Lung (tissue), 12 donors: ENCODE results near the gene FLNC. TPM values are rescaled to one million over a fixed set of nuclear protein-coding genes. Genes with fewer than 3 reads are reported as not detected.

Source experiments
- ATAC-seq: fragments of 200-7000 bp; cut with Tn5 transposase; one replicate; pipeline ENCODE4 v1.9.1; 2020; ENCODE audit warnings: moderate number of reproducible peaks; ENCODE audit not compliant: insufficient read depth, low FRiP score
- DNase-seq, 3 donors: peaks; one replicate each; pipeline ENCODE4 v3.0.0-alpha.2; 2013 to 2017
- H3K27ac ChIP-seq, 2 donors: one replicate each; pipeline ENCODE4 v1.5.1; 2013; ENCODE audit warnings: mild to moderate bottlenecking in 2 of 2, moderate library complexity in 2 of 2, control low read depth in 1 of 2, inconsistent platforms in 1 of 2, low read depth in 1 of 2, low read length in 1 of 2
- H3K27me3 ChIP-seq, 3 donors: one replicate each; pipeline ENCODE4 v1.5.1; 2013; ENCODE audit warnings: low read length in 2 of 3; ENCODE audit not compliant: control insufficient read depth in 3 of 3, insufficient read depth in 3 of 3
- H3K36me3 ChIP-seq, 4 donors: one replicate each; pipeline ENCODE4 v1.5.1; 2013; ENCODE audit warnings: low read length in 4 of 4, mild to moderate bottlenecking in 1 of 4, moderate library complexity in 1 of 4; ENCODE audit not compliant: control insufficient read depth in 4 of 4, insufficient read depth in 4 of 4
- H3K4me1 ChIP-seq, 5 donors: one replicate each; pipeline ENCODE4 v1.5.1; 2013; ENCODE audit warnings: low read length in 5 of 5, mild to moderate bottlenecking in 2 of 5, moderate library complexity in 1 of 5; ENCODE audit not compliant: control insufficient read depth in 5 of 5, insufficient read depth in 5 of 5
- H3K4me3 ChIP-seq: one replicate; pipeline ENCODE4 v1.5.1; 2013; ENCODE audit warnings: mild to moderate bottlenecking, control low read depth, moderate library complexity
- H3K9ac ChIP-seq, 2 donors: one replicate each; pipeline ENCODE4 v1.5.1; 2013; ENCODE audit warnings: low read length in 2 of 2, control low read depth in 1 of 2; ENCODE audit not compliant: insufficient read depth in 1 of 2
- H3K9me3 ChIP-seq, 4 donors: one replicate each; pipeline ENCODE4 v1.5.1; 2013; ENCODE audit warnings: low read length in 3 of 4, mild to moderate bottlenecking in 1 of 4, moderate library complexity in 1 of 4; ENCODE audit not compliant: control insufficient read depth in 4 of 4, insufficient read depth in 3 of 4
- WGBS, 2 donors: extraction: QIAGEN DNeasy Blood & Tissue Kit; methylation state at CpG; one replicate each; pipeline ENCODE4 v1.1.7; 2013; 5-methylcytosine and 5-hydroxymethylcytosine counted together
- polyA plus RNA-seq, 2 donors: library from polyadenylated mRNA; stranded (reverse); fragments of 200-250 nt; gene quantifications; one replicate each; pipeline ENCODE4 v1.2.1, GENCODE V29; 2013
- total RNA-seq, 2 donors: library from RNA; depleted of rRNA in 1 of 2; stranded (reverse); fragments of >200 nt in 1 of 2; gene quantifications; one replicate each; pipeline ENCODE4 v1.2.1, GENCODE V29; 2014 to 2021
- TF ChIP-seq, protein P1 (sequence below): IDR thresholded peaks from 2 replicates; pipeline ENCODE4 v1.5.1; 2012; ENCODE audit warnings: mild to moderate bottlenecking; ENCODE audit errors: control extremely low read depth, extremely low read depth
- donor health status: control.
- donor health status: control.
- donor health status: Bipolar disorder and iron deficiency.
- donor health status: healthy.
- donor health status: DM: yes; HTN: yes; CAD: no.

FLNC gene
- total and polyA plus RNA-seq, 4 donors, result 2.0 to 24.2 (median 7.7) TPM

DNA sequence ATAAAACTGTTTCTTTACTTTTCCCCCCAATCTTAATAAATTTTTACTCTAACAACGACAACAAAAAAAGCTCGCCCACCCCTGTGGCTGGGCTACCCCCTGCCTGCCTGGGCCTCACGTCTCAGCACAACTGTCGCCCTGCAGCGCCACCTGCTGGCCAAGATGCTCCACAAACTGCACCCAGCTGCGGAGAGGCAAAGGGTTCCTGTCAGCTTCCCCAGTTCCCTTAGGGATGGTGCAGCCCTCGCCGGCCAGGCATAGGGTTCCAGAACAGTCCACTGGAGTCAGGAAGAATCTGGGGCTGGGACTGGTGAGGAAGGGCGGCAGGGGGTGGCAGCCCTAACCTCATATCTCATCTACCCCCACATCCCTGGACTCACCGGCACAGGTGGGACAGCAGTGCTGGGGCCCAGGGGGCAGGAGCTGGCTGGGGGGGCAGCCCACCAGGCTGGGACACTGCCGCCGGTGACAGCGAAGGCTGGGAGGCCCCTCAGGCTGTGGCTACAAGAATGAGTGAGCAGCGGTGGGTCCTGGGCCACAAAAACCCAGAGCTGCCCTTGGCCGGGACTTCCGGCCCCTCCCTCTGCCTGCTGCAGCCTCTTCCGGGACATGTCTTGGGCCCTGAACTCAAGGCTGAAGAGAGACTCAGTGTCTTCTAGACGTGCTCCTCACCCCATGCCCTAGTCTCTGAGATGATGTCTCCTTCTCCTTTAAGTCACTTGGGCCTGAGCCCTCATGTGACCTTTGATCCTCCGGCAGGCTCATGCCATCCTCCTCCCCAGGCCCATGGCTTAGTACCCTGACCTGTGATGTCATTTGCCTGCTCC is 53.6 kb downstream of the FLNC start:
- DNase-seq (peak; percentile 77 to 85 (median 79)), ATAC-seq (no peak)
- WGBS, 2 donors, result 41 to 47% methylated on average over 19 of the region's 19 CpGs
- H3K9me3 ChIP-seq, result no peaks in the 10 kb centered on the region
- H3K27me3 ChIP-seq, result peaks cover 0 to 6% (median 0%) of the 10 kb centered on the region in 3 donors
- TF ChIP-seq, protein P1, sequence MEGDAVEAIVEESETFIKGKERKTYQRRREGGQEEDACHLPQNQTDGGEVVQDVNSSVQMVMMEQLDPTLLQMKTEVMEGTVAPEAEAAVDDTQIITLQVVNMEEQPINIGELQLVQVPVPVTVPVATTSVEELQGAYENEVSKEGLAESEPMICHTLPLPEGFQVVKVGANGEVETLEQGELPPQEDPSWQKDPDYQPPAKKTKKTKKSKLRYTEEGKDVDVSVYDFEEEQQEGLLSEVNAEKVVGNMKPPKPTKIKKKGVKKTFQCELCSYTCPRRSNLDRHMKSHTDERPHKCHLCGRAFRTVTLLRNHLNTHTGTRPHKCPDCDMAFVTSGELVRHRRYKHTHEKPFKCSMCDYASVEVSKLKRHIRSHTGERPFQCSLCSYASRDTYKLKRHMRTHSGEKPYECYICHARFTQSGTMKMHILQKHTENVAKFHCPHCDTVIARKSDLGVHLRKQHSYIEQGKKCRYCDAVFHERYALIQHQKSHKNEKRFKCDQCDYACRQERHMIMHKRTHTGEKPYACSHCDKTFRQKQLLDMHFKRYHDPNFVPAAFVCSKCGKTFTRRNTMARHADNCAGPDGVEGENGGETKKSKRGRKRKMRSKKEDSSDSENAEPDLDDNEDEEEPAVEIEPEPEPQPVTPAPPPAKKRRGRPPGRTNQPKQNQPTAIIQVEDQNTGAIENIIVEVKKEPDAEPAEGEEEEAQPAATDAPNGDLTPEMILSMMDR, result peak; percentile 86
- no peak overlapping the region for H3K27ac ChIP-seq
- H3K4me3 ChIP-seq, result no peak overlapping the region
- no peaks in the 10 kb centered on the region for H3K4me1 ChIP-seq
- no peaks in the 10 kb centered on the region for H3K36me3 ChIP-seq
- no peak overlapping the region for H3K9ac ChIP-seq

DNA sequence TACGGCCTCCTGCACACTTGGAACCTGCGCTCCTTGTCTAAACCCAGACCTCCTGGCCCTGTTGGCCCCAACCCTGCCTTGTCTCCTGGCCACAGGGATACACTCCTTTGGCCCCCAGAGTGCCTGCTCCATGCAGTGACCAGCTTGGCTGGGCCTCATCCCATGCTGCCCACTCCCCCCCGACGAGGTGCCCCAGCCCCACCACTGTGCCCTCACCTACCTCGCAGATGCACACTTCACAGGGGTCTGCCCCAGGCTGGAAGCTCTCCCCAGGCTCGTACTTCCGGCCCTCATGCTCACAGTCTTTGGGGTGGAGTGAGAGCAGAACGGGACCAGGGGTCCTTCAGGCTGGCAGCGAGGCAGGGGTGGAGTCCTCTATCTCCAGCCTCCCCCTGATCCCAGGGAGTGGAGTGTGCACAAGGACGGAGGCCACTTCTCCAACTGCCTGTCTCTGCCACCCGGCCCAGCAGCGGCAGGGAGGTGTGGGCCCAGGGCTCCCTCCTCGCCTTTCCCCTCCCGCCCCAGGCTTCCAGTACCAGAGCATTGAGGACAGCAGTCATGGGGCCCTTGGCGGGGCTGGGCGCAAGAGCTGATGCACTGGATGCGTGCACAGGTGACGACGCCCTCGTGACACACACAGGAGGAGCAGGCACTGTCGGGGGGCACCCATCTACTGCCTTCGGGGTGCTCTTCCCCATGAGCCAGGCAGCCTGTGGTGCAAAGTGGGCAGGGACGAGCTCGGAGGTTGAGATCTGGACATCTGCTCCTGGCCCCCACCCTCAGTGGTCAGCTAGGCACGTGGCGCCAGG is 54.6 kb downstream of the FLNC start:
- Histone ChIP-seq H3K27me3 (peaks cover 0 to 6% (median 0%) of the 10 kb centered on the region in 3 donors), H3K9ac (no peak overlapping the region), H3K9me3 (no peaks in the 10 kb centered on the region), H3K4me3 (no peak overlapping the region), H3K36me3 (no peaks in the 10 kb centered on the region), H3K4me1 (no peaks in the 10 kb centered on the region), H3K27ac (no peak overlapping the region)
- WGBS, 2 donors, result 83 to 86% methylated on average over 26 of the region's 26 CpGs
- DNase-seq (peak in 1 of 3 donors; percentile 16), ATAC-seq (no peak)
- TF ChIP-seq, protein P1, result no peak

DNA sequence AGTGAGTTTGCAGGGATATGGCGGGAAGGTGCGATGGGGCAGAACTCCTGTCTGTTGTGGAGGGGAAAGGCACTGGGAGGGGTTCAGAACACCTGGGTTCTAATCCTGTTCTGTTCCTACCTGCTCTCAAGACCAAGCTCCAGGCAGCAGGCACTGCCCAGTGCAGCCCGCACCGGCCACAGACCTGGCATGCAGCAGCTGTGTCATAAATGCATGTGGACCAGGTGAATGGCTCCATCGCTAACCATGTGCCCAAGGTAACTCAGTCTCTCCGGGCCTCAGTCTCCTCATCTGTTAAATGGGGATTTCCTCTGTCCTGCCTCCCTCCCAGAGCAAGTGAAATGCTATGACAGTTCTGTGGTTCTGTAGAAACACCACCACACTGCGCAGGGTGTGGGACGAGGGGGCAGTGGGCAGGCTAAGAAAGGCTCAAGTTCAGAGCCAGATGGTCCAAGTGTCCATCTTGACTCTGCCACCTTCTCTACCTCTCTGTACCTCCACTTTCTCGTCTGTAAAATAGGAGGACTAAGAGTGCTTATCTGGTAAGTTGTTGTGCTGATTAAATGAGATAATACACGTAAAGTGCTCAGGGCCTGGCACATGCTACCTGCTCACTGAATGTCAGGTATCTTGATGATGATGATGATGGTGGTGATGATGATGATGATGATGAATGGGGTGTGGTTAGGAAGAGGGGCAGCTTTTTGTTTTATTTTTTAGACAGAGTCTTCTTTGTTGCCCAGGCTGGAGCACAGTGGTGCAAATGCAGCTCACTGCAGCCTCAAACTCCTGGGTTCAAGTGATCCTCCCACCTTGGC is 55.4 kb downstream of the FLNC start:
- H3K36me3 ChIP-seq, result no peaks in the 10 kb centered on the region
- H3K9me3 ChIP-seq, result no peaks in the 10 kb centered on the region
- DNase-seq (peak in 1 of 3 donors; percentile 7), ATAC-seq (no peak)
- H3K4me3 ChIP-seq, result no peak overlapping the region
- TF ChIP-seq, protein P1, result no peak
- WGBS, 2 donors, result 90 to 93% methylated on average over 10 of the region's 10 CpGs
- H3K4me1 ChIP-seq, result no peaks in the 10 kb centered on the region
- H3K27ac ChIP-seq, result no peak overlapping the region
- H3K9ac ChIP-seq, result no peak overlapping the region
- peaks cover 0 to 10% (median 0%) of the 10 kb centered on the region in 3 donors for H3K27me3 ChIP-seq
